Measurements from ENCODE around the gene CRLF2. TPM values are rescaled to one million over a fixed set of nuclear protein-coding genes. Genes with fewer than 3 reads are reported as not detected.
"Not testable (repeated sequence)": the region's sequence is repeated elsewhere in the genome, so short reads cannot be mapped to it uniquely, and the experiment has no call there.

The CRLF2 gene
- total RNA-seq, 1 donor from 2014 or later = 1.3 TPM

GRCh38 chrX:1185561-1185960 is 26.9 kb downstream of the CRLF2 start:
- Histone ChIP-seq H3K4me3 (no peak overlapping the region), H3K36me3 (no peaks in the 10 kb centered on the region), H3K27ac (no peak overlapping the region), H3K27me3 (ENCODE audit: low read depth) (no peaks in the 10 kb centered on the region), H3K4me1 (no peaks in the 10 kb centered on the region), H3K9me3 (no peaks in the 10 kb centered on the region)
- no peak for DNase-seq
- intact Hi-C loops (cut with DNase I) = no loop called here
- no peak for TF ChIP-seq CTCF (IDR thresholded peaks at IDR 0.05)
- ATAC-seq = no peak

- ATAC-seq (no peak), DNase-seq (no peak)
- H3K36me3 ChIP-seq = no peaks in the 10 kb centered on the region
- no peaks in the 10 kb centered on the region for H3K9me3 ChIP-seq
- no peaks in the 10 kb centered on the region for H3K27me3 ChIP-seq (ENCODE audit: low read depth)
- TF ChIP-seq CTCF (IDR thresholded peaks at IDR 0.05) = no peak
- intact Hi-C loops (cut with DNase I) = no loop called here
- no peaks in the 10 kb centered on the region for H3K4me1 ChIP-seq
- no peak overlapping the region for H3K27ac ChIP-seq
- no peak overlapping the region for H3K4me3 ChIP-seq
These were observed 30.2 kb downstream of the CRLF2 start for GRCh38 chrX:1182211-1182610.

GRCh38 chrX:1181661-1182060 is 30.8 kb downstream of the CRLF2 start:
- H3K4me3 ChIP-seq; DNase-seq; intact Hi-C loops (cut with DNase I); H3K27me3 ChIP-seq (ENCODE audit: low read depth); H3K4me1 ChIP-seq; ATAC-seq; H3K27ac ChIP-seq; H3K9me3 ChIP-seq; H3K36me3 ChIP-seq: not testable (repeated sequence)

- TF ChIP-seq CTCF (IDR thresholded peaks at IDR 0.05) = no peak
- H3K27ac ChIP-seq = no peak overlapping the region
- no peaks in the 10 kb centered on the region for H3K4me1 ChIP-seq
- H3K9me3 ChIP-seq = no peaks in the 10 kb centered on the region
- DNase-seq (no peak), ATAC-seq (no peak)
- intact Hi-C loops (cut with DNase I) = no loop called here
- H3K27me3 ChIP-seq (ENCODE audit: low read depth) = no peaks in the 10 kb centered on the region
- no peak overlapping the region for H3K4me3 ChIP-seq
- no peaks in the 10 kb centered on the region for H3K36me3 ChIP-seq
These were observed 31.3 kb downstream of the CRLF2 start for GRCh38 chrX:1181170-1181569.

- ATAC-seq = no peak
- Histone ChIP-seq H3K4me3 (no peak overlapping the region), H3K36me3 (no peaks in the 10 kb centered on the region)
These were observed 33.8 kb downstream of the CRLF2 start for GRCh38 chrX:1178580-1179057.

GRCh38 chrX:1176531-1177320 is 35.7 kb downstream of the CRLF2 start:
- H3K27me3 ChIP-seq (ENCODE audit: low read depth); intact Hi-C loops (cut with DNase I); H3K4me3 ChIP-seq; DNase-seq; H3K9me3 ChIP-seq; H3K36me3 ChIP-seq; H3K27ac ChIP-seq; ATAC-seq; H3K4me1 ChIP-seq: not testable (repeated sequence)

More at GRCh38 chrX:1178580-1179057, 33.8 kb downstream of the CRLF2 start:
- Histone ChIP-seq H3K9me3 (no peaks in the 10 kb centered on the region), H3K27me3 (ENCODE audit: low read depth) (no peaks in the 10 kb centered on the region), H3K27ac (no peak overlapping the region), H3K4me1 (no peaks in the 10 kb centered on the region)
- DNase-seq = no peak
- intact Hi-C loops (cut with DNase I) = no loop called here
- no peak for TF ChIP-seq CTCF (IDR thresholded peaks at IDR 0.05)

GRCh38 chrX:1174609-1175545 is 37.6 kb downstream of the CRLF2 start:
- intact Hi-C loops (cut with DNase I); H3K4me1 ChIP-seq; H3K4me3 ChIP-seq; H3K27ac ChIP-seq; H3K9me3 ChIP-seq; H3K27me3 ChIP-seq (ENCODE audit: low read depth); ATAC-seq; DNase-seq; H3K36me3 ChIP-seq: not testable (repeated sequence)

GRCh38 chrX:1173435-1173834 is 39.0 kb downstream of the CRLF2 start:
- H3K27me3 ChIP-seq (ENCODE audit: low read depth); H3K4me1 ChIP-seq; H3K9me3 ChIP-seq; intact Hi-C loops (cut with DNase I); H3K4me3 ChIP-seq; H3K27ac ChIP-seq; DNase-seq; ATAC-seq; H3K36me3 ChIP-seq: not testable (repeated sequence)

All from lower lobe of right lung (tissue), 2 donors.